Chondrocyte (in vitro differentiated cells): Measurements from ENCODE around the gene EML6. TPM values are rescaled to one million over a fixed set of nuclear protein-coding genes. Genes with fewer than 3 reads are reported as not detected.

Source experiments
- DNase-seq: peaks from one replicate; pipeline ENCODE4 v3.0.0; 2021; ENCODE audit warnings: mixed read lengths, low spot score
- H3K27ac Mint-ChIP-seq: one replicate; pipeline ENCODE4 v1.8.0; 2021; ENCODE audit warnings: mild to moderate bottlenecking, moderate library complexity, mixed read lengths; ENCODE audit not compliant: unreplicated experiment
- H3K27me3 Mint-ChIP-seq: 2 replicates; pipeline ENCODE4 v1.8.0; 2021; ENCODE audit warnings: low read depth, mixed read lengths
- H3K36me3 Mint-ChIP-seq: 2 replicates; pipeline ENCODE4 v1.8.0; 2021; ENCODE audit warnings: low read depth, mixed read lengths
- H3K4me1 Mint-ChIP-seq: 2 replicates; pipeline ENCODE4 v1.8.0; 2021; ENCODE audit warnings: low read depth, mild to moderate bottlenecking, mixed read lengths
- H3K4me3 Mint-ChIP-seq: one replicate; pipeline ENCODE4 v1.8.0; 2021; ENCODE audit warnings: mild to moderate bottlenecking, moderate library complexity, mixed read lengths; ENCODE audit not compliant: unreplicated experiment
- H3K9me3 Mint-ChIP-seq: 2 replicates; pipeline ENCODE4 v1.8.0; 2021; ENCODE audit warnings: low read depth, mixed read lengths
- total RNA-seq: library from RNA; stranded (reverse); gene quantifications from 3 replicates; pipeline ENCODE4 v1.2.1, GENCODE V29; 2021
- TF ChIP-seq, protein P1 (sequence below): fragments of 200-600 bp; sonication (generic); IDR thresholded peaks from 2 replicates; pipeline ENCODE4 v1.5.0; 2021; ENCODE audit warnings: antibody characterized with exemption, mild to moderate bottlenecking, moderate library complexity

The EML6 gene
- total RNA-seq, 1 donor from 2014 or later, result 1.1 TPM

GRCh38 chr2:54864727-54865126 lies 141.3 kb downstream of the EML6 start:
- H3K36me3 Mint-ChIP-seq, result no peaks in the 10 kb centered on the region
- H3K27me3 Mint-ChIP-seq, result no peaks in the 10 kb centered on the region
- DNase-seq, result no peak
- no peak overlapping the region for H3K27ac Mint-ChIP-seq
- H3K4me1 Mint-ChIP-seq, result peaks cover 8% of the 10 kb centered on the region
- no peak overlapping the region for H3K4me3 Mint-ChIP-seq
- peaks cover 4% of the 10 kb centered on the region for H3K9me3 Mint-ChIP-seq
- TF ChIP-seq, protein P1, sequence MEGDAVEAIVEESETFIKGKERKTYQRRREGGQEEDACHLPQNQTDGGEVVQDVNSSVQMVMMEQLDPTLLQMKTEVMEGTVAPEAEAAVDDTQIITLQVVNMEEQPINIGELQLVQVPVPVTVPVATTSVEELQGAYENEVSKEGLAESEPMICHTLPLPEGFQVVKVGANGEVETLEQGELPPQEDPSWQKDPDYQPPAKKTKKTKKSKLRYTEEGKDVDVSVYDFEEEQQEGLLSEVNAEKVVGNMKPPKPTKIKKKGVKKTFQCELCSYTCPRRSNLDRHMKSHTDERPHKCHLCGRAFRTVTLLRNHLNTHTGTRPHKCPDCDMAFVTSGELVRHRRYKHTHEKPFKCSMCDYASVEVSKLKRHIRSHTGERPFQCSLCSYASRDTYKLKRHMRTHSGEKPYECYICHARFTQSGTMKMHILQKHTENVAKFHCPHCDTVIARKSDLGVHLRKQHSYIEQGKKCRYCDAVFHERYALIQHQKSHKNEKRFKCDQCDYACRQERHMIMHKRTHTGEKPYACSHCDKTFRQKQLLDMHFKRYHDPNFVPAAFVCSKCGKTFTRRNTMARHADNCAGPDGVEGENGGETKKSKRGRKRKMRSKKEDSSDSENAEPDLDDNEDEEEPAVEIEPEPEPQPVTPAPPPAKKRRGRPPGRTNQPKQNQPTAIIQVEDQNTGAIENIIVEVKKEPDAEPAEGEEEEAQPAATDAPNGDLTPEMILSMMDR, result no peak

DNA sequence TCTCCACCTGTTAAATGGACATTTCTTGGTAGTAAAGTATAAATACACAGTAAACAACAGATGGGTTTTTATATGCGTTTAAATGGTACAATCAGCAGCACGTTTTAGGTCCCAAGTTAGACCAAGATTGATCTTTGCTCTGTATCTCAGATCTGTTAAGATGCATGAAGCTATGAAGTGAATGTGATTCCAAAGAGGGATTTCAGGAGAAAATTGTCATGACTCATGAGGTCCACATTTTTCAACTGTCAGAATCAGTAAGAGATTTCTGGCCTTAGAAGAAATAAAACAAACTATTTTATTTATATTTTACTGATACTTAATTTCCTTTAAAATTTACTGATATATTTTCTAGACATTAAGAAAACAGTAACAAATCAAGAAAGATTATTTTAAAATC lies 142.7 kb downstream of the EML6 start:
- Mint-ChIP-seq H3K36me3 (no peaks in the 10 kb centered on the region), H3K9me3 (peaks cover 4% of the 10 kb centered on the region), H3K4me3 (no peak overlapping the region), H3K4me1 (no peaks in the 10 kb centered on the region), H3K27me3 (no peaks in the 10 kb centered on the region), H3K27ac (no peak overlapping the region)
- DNase-seq, result no peak
- TF ChIP-seq, protein P1, result no peak

- DNase-seq, result no peak
- TF ChIP-seq, protein P1, result no peak
- no peaks in the 10 kb centered on the region for H3K27me3 Mint-ChIP-seq
- H3K36me3 Mint-ChIP-seq, result no peaks in the 10 kb centered on the region
- peaks cover 6% of the 10 kb centered on the region for H3K4me1 Mint-ChIP-seq
- no peak overlapping the region for H3K27ac Mint-ChIP-seq
- peaks cover 4% of the 10 kb centered on the region for H3K9me3 Mint-ChIP-seq
- no peak overlapping the region for H3K4me3 Mint-ChIP-seq
Measured at GRCh38 chr2:54866868-54867267, 143.4 kb downstream of the EML6 start.

DNA sequence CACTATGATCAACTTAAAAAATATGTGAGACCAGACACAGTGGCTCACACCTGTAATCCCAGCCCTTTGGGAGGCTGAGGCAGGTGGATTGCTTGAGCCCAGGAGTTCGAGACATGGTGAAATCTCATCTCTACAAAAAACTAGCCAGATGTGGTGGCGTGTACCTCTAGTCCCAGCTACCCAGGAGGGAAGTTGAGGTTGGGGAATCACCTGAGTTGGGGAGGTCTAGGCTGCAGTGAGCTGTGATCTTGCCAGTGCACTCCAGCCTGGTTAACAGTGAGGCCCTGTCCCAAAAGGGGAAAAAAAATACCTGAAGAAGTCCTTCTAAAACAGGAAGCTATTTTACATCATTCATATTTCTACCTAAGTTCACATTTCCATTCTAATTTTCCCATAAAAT lies 144.0 kb downstream of the EML6 start:
- DNase-seq, result no peak
- H3K27ac Mint-ChIP-seq, result no peak overlapping the region
- peaks cover 6% of the 10 kb centered on the region for H3K4me1 Mint-ChIP-seq
- peaks cover 1% of the 10 kb centered on the region for H3K9me3 Mint-ChIP-seq
- TF ChIP-seq, protein P1, result no peak
- H3K27me3 Mint-ChIP-seq, result no peaks in the 10 kb centered on the region
- H3K4me3 Mint-ChIP-seq, result no peak overlapping the region
- H3K36me3 Mint-ChIP-seq, result no peaks in the 10 kb centered on the region

- Mint-ChIP-seq H3K9me3 (no peaks in the 10 kb centered on the region), H3K4me1 (peaks cover 6% of the 10 kb centered on the region), H3K4me3 (no peak overlapping the region), H3K27ac (no peak overlapping the region), H3K27me3 (no peaks in the 10 kb centered on the region), H3K36me3 (no peaks in the 10 kb centered on the region)
- TF ChIP-seq, protein P1, result no peak
- DNase-seq, result no peak
Measured at GRCh38 chr2:54871457-54872107, 148.1 kb downstream of the EML6 start.
